Glomerular endothelial cell (primary cell): ENCODE measurements around the gene ADGRF3. TPM values are rescaled to one million over a fixed set of nuclear protein-coding genes. Genes with fewer than 3 reads are reported as not detected.
"Not testable (repeated sequence)": the region's sequence is repeated elsewhere in the genome, so short reads cannot be mapped to it uniquely, and the experiment has no call there.

Experiments used
- DNase-seq: peaks from one replicate; pipeline ENCODE4 v3.0.0-alpha.2; 2011; ENCODE audit warnings: low read depth, low spot score; ENCODE audit errors: extremely low read depth
- total RNA-seq: library from RNA; depleted of rRNA; stranded (reverse); fragments of >200 nt; gene quantifications from 2 replicates; pipeline ENCODE4 v1.2.3, GENCODE V29; 2015

ADGRF3 gene
- total RNA-seq, 1 donor from 2014 or later: 0.06 TPM

DNA sequence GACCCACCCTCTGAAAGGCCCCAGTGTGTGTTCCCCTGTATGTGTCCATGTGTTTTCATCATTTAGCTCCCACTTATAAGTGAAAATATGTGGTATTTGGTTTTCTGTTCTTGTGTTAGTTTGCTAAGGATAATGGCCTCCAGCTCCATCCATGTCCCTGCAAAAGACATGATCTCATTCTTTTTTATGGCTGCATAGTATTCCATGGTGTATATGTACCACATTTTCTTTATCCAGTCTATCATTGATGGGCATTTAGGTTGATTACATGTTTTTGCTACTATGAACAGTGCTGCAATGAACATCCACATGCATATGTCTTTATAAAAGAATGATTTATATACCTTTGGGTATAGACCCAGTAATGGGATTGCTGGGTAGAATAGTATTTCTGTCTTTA lies 22.1 kb downstream of the ADGRF3 start:
- not testable (repeated sequence) for DNase-seq

GRCh38 chr2:26318950-26319349 lies 27.6 kb downstream of the ADGRF3 start:
- no peak for DNase-seq

- no peak for DNase-seq
Observed at GRCh38 chr2:26317377-26318105, 29.0 kb downstream of the ADGRF3 start.

GRCh38 chr2:26316845-26317244 lies 29.7 kb downstream of the ADGRF3 start:
- no peak for DNase-seq

- DNase-seq: no peak
Observed at GRCh38 chr2:26316041-26316440, 30.5 kb downstream of the ADGRF3 start.

- DNase-seq: no peak
Observed at GRCh38 chr2:26314243-26314642, 32.3 kb downstream of the ADGRF3 start.

- no peak for DNase-seq
Observed at GRCh38 chr2:26313446-26313845, 33.1 kb downstream of the ADGRF3 start.

GRCh38 chr2:26312471-26312870 lies 34.1 kb downstream of the ADGRF3 start:
- DNase-seq: no peak

GRCh38 chr2:26309921-26310320 lies 36.7 kb downstream of the ADGRF3 start:
- DNase-seq: no peak

DNA sequence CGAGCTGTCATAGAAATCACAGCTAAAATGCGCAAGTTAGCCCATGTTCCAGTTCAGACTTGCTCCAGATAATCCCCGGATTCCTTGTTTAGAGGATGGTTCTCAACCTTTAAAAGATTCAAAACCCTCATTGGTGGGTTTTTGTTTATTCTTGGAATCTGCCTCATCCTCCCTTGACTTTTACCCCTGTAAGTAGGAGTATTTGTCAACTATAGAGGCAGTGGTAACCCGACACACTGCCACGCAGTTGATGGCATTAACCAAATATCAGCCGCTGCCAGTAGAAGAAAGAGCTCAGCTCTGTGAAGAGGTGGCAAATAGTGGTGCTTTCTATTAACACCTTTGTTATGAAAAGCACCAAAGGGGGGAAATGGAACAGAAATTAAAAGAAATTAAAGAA lies 41.0 kb downstream of the ADGRF3 start:
- DNase-seq: no peak

DNA sequence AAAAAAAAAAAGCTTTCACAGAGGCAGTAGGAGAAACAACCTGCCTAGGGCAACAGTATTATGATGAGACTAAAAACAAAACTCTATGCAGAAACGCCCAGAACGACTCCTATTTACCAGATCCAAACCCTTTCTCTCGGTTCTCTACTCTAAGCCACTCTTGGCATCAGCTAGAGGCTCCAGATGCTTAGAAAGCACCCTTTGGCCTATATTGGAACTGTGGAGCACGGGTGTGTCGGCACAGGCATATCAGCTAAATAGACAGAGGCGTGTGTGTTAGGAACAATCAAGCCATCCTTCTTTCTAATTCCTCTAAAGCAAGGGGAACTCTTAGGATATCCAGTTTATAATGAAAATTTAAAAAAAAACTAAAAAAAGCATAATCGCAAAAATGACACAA lies 41.5 kb downstream of the ADGRF3 start:
- DNase-seq: not testable (repeated sequence)

- DNase-seq: no peak
Observed at GRCh38 chr2:26302846-26303245, 43.7 kb downstream of the ADGRF3 start.

GRCh38 chr2:26300234-26300925 lies 46.2 kb downstream of the ADGRF3 start:
- DNase-seq: peak; percentile 12

- DNase-seq: peak; percentile 33
Observed at GRCh38 chr2:26299471-26300101, 47.0 kb downstream of the ADGRF3 start.

GRCh38 chr2:26298638-26299393 lies 47.8 kb downstream of the ADGRF3 start:
- DNase-seq: no peak

- no peak for DNase-seq
Observed at GRCh38 chr2:26298286-26298637, 48.3 kb downstream of the ADGRF3 start.

DNA sequence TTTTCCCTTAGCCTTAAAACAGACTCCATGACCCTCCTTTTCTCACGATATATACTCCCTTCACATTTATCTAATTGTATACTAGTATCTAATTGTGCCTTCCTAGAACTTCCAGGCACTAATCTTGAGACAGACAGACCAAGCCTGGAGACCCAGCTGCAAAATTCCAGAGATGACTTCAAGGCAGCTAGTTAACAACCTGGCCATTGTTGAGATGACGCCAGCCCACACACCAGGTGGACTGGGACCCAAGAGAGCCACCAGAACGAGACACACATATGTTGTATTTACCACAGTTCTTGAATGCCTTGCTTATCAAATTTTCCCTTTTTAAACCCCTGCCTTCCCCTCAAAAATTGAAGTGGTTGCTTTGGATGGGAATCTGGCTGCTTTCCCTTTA lies 49.5 kb downstream of the ADGRF3 start:
- no peak for DNase-seq

DNA sequence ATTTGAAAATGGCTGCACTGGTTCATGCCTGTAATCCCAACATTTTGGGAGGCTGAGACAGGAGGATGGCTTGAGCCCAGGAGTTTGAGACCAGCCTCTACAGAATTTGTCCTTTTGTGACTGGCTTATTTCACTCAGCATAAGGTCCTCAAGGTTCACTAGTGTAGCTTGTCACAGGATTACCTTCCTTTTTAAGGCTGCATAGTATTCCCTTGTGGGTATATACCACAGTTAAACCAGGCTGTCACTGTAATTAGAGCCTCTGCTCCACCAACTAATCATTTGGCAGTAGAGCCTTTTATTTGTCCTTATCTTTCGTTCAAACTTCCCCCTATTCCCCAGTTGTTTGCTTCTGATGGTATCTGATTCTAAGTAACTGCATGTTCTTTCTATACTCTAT lies 51.1 kb downstream of the ADGRF3 start:
- DNase-seq: no peak

DNA sequence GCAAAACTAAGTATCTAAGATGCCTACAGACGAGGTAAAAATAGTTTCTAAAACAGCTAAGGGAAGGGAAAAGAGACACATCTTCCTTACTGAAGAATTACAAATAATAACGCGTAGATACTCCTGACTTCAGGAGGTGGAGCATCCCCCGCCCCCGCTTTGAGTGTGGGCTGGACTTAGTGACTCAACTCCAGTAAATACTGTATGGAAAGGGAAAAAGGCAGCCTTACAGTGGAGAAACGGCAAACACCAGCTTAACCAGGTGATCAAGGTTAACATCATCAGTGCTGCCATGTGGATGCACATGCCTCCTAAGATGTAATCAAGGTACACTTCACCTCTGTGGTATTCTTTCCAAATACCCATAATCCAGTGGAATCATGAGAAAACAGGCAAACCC lies 53.9 kb downstream of the ADGRF3 start:
- DNase-seq: no peak

DNA sequence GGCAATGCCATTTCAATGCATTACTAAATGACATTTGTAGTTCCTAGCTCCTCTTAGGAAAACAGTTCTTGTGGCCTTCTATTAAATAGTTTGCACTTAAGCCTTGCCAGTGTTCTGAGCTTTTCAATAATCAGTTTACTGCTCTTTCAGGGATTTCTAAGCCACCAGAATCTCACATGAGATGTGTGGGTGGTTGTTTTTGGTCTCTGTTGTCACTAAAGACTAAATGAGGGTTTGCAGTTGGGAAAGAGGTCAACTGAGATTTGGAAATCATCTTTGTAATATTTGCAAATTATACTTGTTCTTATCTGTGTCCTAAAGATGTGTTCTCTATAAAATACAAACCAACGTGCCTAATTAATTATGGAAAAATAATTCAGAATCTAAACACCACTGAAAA lies 56.6 kb downstream of the ADGRF3 start:
- DNase-seq: no peak

GRCh38 chr2:26285931-26286330 lies 60.7 kb downstream of the ADGRF3 start:
- no peak for DNase-seq
